Measurements from ENCODE around the gene TRRAP.

DNA sequence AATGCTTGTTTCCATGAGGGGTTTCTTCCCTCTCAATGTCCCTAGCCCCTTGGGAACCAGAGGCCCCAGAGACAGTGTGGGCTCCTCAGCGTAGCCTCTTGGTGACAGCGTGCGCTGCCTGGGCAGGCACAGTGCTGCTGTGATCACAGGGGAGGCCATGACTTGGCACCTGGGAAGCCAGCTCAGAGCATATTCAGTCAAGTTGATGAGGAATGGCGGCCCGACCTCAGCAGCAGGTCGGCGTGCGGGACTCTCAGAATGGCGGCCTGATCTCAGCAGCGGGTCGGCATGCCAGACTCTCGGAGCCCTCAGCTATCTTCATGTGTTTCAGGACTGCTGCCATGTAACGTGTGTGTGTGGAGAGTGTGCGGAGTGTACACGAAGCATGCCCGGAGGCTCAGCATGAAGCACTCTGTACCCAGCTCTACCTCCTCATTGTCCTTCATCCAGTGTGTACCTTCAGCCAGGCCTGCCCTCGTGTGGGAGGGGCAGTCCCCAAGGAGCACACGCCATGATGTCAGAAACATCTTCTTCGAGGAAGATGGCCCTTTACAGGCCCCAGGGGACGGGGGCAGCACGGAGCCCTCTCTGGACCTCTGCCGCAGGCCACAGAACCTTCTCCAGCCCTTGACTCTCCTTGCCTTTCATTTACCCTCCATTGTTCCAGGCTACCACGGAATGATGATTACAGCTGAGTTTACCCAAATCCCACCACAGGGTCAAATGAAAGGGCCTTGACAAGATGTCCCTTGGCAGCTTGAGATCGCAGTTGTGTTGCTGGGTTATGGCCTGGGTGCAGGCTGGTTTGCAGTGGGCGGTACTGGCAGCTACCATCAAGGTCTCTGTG, 135.2 kb downstream of the TRRAP start:
- TF ChIP-seq POLR2A (IDR thresholded peaks at IDR 0.05), result no peak
- TF ChIP-seq, protein P1, sequence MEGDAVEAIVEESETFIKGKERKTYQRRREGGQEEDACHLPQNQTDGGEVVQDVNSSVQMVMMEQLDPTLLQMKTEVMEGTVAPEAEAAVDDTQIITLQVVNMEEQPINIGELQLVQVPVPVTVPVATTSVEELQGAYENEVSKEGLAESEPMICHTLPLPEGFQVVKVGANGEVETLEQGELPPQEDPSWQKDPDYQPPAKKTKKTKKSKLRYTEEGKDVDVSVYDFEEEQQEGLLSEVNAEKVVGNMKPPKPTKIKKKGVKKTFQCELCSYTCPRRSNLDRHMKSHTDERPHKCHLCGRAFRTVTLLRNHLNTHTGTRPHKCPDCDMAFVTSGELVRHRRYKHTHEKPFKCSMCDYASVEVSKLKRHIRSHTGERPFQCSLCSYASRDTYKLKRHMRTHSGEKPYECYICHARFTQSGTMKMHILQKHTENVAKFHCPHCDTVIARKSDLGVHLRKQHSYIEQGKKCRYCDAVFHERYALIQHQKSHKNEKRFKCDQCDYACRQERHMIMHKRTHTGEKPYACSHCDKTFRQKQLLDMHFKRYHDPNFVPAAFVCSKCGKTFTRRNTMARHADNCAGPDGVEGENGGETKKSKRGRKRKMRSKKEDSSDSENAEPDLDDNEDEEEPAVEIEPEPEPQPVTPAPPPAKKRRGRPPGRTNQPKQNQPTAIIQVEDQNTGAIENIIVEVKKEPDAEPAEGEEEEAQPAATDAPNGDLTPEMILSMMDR (IDR thresholded peaks at IDR 0.05), result no peak

Measured in esophagus squamous epithelium (tissue), 4 donors.